GM19467 (cell line): ENCODE data around the gene TTC12.

Experiments
- ATAC-seq: cut with Tn5 transposase; IDR thresholded peaks from one replicate; pipeline ENCODE4 v1.9.1; 2021; ENCODE audit warnings: mild to moderate bottlenecking, moderate library complexity; ENCODE audit not compliant: unreplicated experiment

Gene TTC12

DNA sequence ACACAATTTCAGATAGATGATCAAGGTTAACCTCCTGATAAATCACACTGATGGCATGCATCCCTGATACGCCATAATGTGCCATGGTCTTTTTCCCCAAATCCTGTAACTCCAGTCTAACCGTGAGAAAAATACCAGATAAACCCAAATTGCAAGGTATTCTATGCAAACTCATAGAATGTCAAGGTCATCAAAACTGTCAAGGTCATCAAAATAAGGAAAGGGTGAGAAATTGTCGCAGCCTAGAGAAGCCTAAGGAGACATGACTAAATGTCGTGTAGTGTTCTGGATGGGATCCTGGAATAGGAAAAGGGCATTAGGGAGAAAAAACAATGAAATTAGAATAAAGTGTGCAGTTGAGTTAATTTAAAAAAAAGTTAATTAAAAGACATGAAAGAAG is 4.7 kb downstream of the TTC12 start:
- ATAC-seq = no peak

GRCh38 chr11:113322158-113322557 is 7.8 kb downstream of the TTC12 start:
- ATAC-seq = no peak

DNA sequence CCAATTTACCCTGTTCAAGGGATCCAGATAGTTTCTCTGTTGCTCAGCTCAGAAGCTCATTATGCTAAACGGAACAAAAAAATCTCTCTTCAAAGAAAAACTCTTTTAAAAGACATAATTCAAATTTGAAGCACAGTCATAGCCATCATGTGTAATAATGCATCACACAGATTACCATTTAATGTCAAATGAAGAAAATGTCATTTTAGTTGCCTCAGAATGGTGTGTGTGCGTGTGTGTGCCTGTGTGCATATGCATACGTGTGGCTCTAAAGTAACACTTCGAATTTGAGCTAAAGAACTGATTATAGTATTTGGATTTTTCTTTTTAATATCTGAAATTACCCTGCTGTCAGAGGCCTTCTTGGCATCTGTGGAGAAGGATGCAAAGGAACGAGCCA is 9.9 kb downstream of the TTC12 start:
- no peak for ATAC-seq

DNA sequence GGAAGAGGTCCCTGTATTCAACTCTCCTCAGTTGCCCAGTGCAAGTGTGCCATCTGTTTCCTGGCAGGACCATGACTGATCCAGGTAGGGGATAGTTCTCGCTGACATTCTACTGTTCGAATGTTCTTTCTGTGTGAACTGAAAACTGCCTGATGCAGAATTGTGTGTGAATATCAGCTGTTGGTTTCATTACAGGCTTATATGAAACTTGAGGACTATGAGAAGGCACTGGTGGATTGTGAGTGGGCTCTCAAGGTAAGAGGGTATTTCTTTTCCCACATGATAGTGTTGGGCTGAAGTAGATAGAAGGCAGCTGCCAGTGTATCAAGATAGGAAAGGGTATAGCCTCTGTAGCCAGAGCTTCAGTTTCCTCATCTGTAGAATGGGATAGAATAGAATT is 15.3 kb downstream of the TTC12 start:
- no peak for ATAC-seq

GRCh38 chr11:113331441-113331840 is 17.1 kb downstream of the TTC12 start:
- ATAC-seq = no peak

- ATAC-seq = no peak
These were observed 17.6 kb downstream of the TTC12 start for GRCh38 chr11:113332023-113332422.

DNA sequence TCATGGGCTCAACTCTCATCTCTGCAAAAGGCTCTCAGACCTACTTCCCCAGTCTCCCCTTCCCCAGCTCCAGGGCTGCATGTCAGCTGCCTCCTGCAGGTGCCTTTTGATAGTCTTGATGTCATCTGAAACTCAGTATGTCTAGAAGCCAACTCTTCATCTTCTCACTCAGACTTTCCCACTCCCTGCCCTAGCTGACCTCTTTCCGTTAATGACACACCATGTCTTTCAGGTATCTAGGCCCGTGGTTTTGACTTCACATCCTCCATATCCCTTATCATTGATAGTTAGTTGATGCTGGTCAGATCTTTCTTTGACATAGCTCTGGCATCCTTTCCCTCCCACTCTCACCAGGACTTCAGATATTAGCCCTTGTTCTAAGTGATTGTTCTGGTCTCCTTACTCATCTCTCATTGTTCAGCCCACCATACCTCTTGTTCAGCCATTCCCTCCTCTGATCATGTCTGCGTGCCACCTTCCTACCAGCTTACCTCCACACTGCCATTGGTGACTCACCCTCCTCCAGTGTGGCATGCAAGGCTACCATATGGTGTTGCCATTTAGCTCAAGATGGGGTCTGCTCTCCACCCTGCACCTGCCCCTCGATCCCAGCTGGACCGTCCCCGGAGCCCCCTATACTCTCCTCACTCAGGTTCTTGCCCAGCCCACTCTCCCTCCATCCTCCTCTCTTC is 18.4 kb downstream of the TTC12 start:
- no peak for ATAC-seq

- no peak for ATAC-seq
These were observed 19.8 kb downstream of the TTC12 start for GRCh38 chr11:113334183-113334582.

GRCh38 chr11:113338730-113339129 is 24.3 kb downstream of the TTC12 start:
- ATAC-seq = no peak

- ATAC-seq = no peak
These were observed 25.7 kb downstream of the TTC12 start for GRCh38 chr11:113339929-113340589.

GRCh38 chr11:113341388-113342165 is 27.2 kb downstream of the TTC12 start:
- ATAC-seq = no peak

DNA sequence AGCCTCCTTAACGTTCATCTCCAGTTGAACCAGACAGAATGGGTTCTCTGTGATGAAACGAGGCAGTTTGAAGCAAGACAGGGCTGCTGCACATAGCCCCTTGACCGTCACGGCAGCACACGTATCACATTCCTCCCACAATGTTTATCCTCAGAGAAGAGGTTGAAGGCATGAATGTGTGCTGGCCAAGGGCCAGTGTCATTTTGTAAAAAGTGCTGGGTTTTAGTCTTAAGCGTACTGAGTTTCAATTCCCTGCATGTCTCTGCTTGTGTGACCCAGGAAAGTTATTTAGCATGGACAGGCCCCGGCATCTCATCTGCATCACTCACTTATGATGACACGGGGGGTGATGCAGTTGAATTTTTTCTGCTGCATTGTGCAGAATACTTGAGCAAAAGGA is 31.6 kb downstream of the TTC12 start:
- no peak for ATAC-seq

- no peak for ATAC-seq
These were observed 35.1 kb downstream of the TTC12 start for GRCh38 chr11:113349528-113349927.

- no peak for ATAC-seq
These were observed 36.1 kb downstream of the TTC12 start for GRCh38 chr11:113350336-113351067.

- ATAC-seq = no peak
These were observed 36.7 kb downstream of the TTC12 start for GRCh38 chr11:113351068-113351450.

DNA sequence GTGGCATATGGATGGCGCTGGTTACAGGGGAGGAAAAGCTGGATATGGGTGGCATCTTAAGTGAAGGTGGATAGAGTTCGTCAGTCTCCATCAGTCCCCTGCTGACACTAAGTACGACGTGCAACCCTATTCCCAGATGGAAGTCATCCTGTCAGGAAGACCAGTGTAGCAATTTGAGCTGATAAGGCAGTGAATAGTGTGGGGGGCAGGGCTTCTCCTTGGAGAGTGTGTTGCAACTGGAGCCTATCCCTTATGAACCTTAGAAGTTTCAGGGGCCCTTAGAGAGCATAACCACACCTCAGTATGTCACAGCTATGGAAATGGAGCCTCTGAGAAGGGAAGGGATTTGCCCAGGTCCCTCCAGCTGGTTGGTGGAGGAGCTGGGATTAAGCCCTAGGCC is 37.1 kb downstream of the TTC12 start:
- no peak for ATAC-seq

GRCh38 chr11:113356203-113356602 is 41.8 kb downstream of the TTC12 start:
- ATAC-seq = no peak

DNA sequence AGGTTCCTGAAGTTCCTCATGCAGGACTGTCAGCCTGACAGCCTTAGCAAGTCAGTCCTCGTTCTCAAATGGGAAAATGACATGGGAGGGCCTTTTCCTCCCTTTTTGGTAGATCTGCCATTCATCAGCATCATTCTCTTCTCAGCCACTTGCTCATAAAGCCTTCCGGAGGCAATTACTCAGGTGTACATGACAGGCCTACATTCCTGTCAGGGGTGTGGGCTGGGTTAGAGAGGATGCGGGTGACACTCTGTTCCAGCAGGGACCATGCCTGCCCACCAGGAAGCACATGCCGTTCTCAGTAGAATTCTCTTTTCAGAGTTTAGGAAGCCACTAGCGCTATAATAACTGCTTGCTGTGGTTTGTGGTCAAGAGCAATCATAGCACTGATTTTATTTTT is 49.0 kb downstream of the TTC12 start:
- no peak for ATAC-seq

- no peak for ATAC-seq
These were observed 49.7 kb downstream of the TTC12 start for GRCh38 chr11:113363996-113364641.

GRCh38 chr11:113365895-113366294 is 51.5 kb downstream of the TTC12 start:
- ATAC-seq = no peak

GRCh38 chr11:113369411-113369810 is 55.0 kb downstream of the TTC12 start:
- no peak for ATAC-seq
